ENCODE measurements around the gene BCAS2.

Gene BCAS2

GRCh38 chr1:114597949-114598348 lies 16.5 kb upstream of the BCAS2 start:
- no peak for TF ChIP-seq CTCF (IDR thresholded peaks at IDR 0.05; ENCODE audit: poor library complexity, severe bottlenecking)
- no peak for ATAC-seq (ENCODE audit: low read depth)
- DNase-seq (ENCODE audit: low spot score) = no peak
- Histone ChIP-seq H3K9me3 (ENCODE audit: severe bottlenecking) (no peaks in the 10 kb centered on the region), H3K4me1 (ENCODE audit: insufficient read depth, poor library complexity, severe bottlenecking) (no peaks in the 10 kb centered on the region), H3K27ac (ENCODE audit: poor library complexity, severe bottlenecking) (no peak overlapping the region), H3K36me3 (ENCODE audit: low read depth) (peaks cover 20% of the 10 kb centered on the region; the same call in 1 of the 2 replicates), H3K27me3 (ENCODE audit: insufficient read depth, poor library complexity, severe bottlenecking) (no peaks in the 10 kb centered on the region), H3K4me3 (ENCODE audit: severe bottlenecking) (no peak overlapping the region)

- Histone ChIP-seq H3K4me3 (ENCODE audit: severe bottlenecking) (no peak overlapping the region), H3K36me3 (ENCODE audit: low read depth) (peaks cover 11% of the 10 kb centered on the region; the same call in 1 of the 2 replicates), H3K27ac (ENCODE audit: poor library complexity, severe bottlenecking) (no peak overlapping the region), H3K9me3 (ENCODE audit: severe bottlenecking) (no peaks in the 10 kb centered on the region), H3K27me3 (ENCODE audit: insufficient read depth, poor library complexity, severe bottlenecking) (no peaks in the 10 kb centered on the region), H3K4me1 (ENCODE audit: insufficient read depth, poor library complexity, severe bottlenecking) (no peaks in the 10 kb centered on the region)
- DNase-seq (ENCODE audit: low spot score) (no peak), ATAC-seq (ENCODE audit: low read depth) (no peak)
- no peak for TF ChIP-seq CTCF (IDR thresholded peaks at IDR 0.05; ENCODE audit: poor library complexity, severe bottlenecking)
Measured at GRCh38 chr1:114595602-114596001, 14.2 kb upstream of the BCAS2 start.

- ATAC-seq (ENCODE audit: low read depth) = no peak
Measured at GRCh38 chr1:114594046-114594445, 12.6 kb upstream of the BCAS2 start.

GRCh38 chr1:114589122-114589521 lies 7.7 kb upstream of the BCAS2 start:
- TF ChIP-seq CTCF (IDR thresholded peaks at IDR 0.05; ENCODE audit: poor library complexity, severe bottlenecking) = no peak
- no peaks in the 10 kb centered on the region for H3K27me3 ChIP-seq (ENCODE audit: insufficient read depth, poor library complexity, severe bottlenecking)
- no peak overlapping the region for H3K27ac ChIP-seq (ENCODE audit: poor library complexity, severe bottlenecking)
- H3K4me3 ChIP-seq (ENCODE audit: severe bottlenecking) = no peak overlapping the region
- ATAC-seq (ENCODE audit: low read depth) = no peak
- H3K4me1 ChIP-seq (ENCODE audit: insufficient read depth, poor library complexity, severe bottlenecking) = no peaks in the 10 kb centered on the region
- H3K36me3 ChIP-seq (ENCODE audit: low read depth) = 0 out of 2 replicates have a peak, but pooled peaks cover 3% of the 10 kb centered on the region
- DNase-seq (ENCODE audit: low spot score) = no peak
- no peaks in the 10 kb centered on the region for H3K9me3 ChIP-seq (ENCODE audit: severe bottlenecking)

More at GRCh38 chr1:114594046-114594445, 12.6 kb upstream of the BCAS2 start:
- no peak overlapping the region for H3K27ac ChIP-seq (ENCODE audit: poor library complexity, severe bottlenecking)
- no peak for DNase-seq (ENCODE audit: low spot score)
- H3K4me3 ChIP-seq (ENCODE audit: severe bottlenecking) = no peak overlapping the region
- H3K4me1 ChIP-seq (ENCODE audit: insufficient read depth, poor library complexity, severe bottlenecking) = no peaks in the 10 kb centered on the region
- H3K36me3 ChIP-seq (ENCODE audit: low read depth) = peaks cover 6% of the 10 kb centered on the region; the same call in 1 of the 2 replicates
- TF ChIP-seq CTCF (IDR thresholded peaks at IDR 0.05; ENCODE audit: poor library complexity, severe bottlenecking) = no peak
- H3K9me3 ChIP-seq (ENCODE audit: severe bottlenecking) = no peaks in the 10 kb centered on the region
- H3K27me3 ChIP-seq (ENCODE audit: insufficient read depth, poor library complexity, severe bottlenecking) = no peaks in the 10 kb centered on the region

GRCh38 chr1:114588196-114588689 lies 6.8 kb upstream of the BCAS2 start:
- DNase-seq (ENCODE audit: low spot score) = no peak
- no peak overlapping the region for H3K27ac ChIP-seq (ENCODE audit: poor library complexity, severe bottlenecking)
- no peaks in the 10 kb centered on the region for H3K27me3 ChIP-seq (ENCODE audit: insufficient read depth, poor library complexity, severe bottlenecking)
- no peak for TF ChIP-seq CTCF (IDR thresholded peaks at IDR 0.05; ENCODE audit: poor library complexity, severe bottlenecking)
- H3K9me3 ChIP-seq (ENCODE audit: severe bottlenecking) = no peaks in the 10 kb centered on the region
- ATAC-seq (ENCODE audit: low read depth) = no peak
- H3K4me1 ChIP-seq (ENCODE audit: insufficient read depth, poor library complexity, severe bottlenecking) = no peaks in the 10 kb centered on the region
- no peak overlapping the region for H3K4me3 ChIP-seq (ENCODE audit: severe bottlenecking)
- H3K36me3 ChIP-seq (ENCODE audit: low read depth) = 0 out of 2 replicates have a peak, but pooled peaks cover 3% of the 10 kb centered on the region
